NCI-H2107 treated with DMSO at 0.1 percent for 48 hours (cell line): Measurements from ENCODE around the gene CST9.
"Not testable (repeated sequence)": the region's sequence is repeated elsewhere in the genome, so short reads cannot be mapped to it uniquely, and the experiment has no call there.

Experiments
- DNase-seq: peaks from one replicate; lab custom pipeline; 2025; ENCODE audit not compliant: unreplicated experiment; lab: John Stamatoyannopoulos, UW

CST9 gene

GRCh38 chr20:23624324-23624691 lies 18.6 kb upstream of the CST9 start:
- DNase-seq: no peak

- no peak for DNase-seq
These were observed 18.1 kb upstream of the CST9 start for GRCh38 chr20:23623666-23624323.

GRCh38 chr20:23622839-23623343 lies 17.2 kb upstream of the CST9 start:
- DNase-seq: no peak

DNA sequence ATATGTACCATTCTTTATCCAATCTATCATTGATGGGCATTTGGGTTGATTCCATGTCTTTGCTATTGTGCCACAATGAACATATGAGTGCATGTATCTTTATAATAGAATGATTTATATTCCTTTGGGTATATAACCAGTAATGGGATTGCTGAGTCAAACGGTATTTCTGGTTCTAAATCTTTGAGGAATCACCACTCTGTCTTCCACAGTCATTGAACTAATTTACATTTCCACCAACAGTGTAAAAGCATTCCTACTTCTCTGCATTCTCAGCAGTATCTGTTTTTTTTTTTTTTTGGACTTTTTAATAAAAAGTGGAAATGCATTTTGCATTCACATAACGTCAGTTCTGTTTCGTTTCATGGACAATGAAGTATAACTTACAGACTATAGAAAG lies 16.7 kb upstream of the CST9 start:
- not testable (repeated sequence) for DNase-seq

DNA sequence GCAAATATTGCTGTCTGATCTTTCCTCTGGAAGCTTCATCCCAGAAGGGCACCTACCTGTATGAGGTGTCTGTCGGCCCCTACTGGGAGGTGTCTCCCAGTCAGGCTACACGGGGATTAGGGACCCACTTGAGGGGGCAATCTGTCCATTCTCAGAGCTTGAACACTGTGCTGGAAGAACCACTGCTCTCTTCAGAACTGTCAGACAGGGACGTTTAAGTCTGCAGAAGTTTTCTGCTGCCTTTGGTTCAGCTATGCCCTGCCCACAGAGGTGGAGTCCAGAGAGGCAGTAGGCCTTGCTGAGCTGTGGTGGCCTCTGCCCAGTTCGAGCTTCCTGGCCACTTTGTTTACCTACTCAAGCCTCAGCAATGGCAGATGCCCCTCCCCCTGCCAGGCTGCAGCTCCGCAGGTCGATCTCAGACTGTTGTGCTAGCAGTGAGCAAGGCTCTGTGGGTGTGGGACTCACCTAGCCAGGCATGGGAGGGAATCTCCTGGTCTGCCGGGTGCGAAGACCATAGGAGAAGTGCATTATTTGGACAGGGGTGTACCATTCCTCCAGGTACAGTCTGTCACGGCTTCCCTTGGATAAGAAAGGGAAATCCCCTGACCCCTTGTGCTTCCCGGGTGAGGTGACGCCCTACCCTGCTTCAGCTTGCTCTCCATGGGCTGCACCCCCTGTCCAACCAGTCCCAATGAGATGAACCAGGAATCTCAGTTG lies 15.1 kb upstream of the CST9 start:
- not testable (repeated sequence) for DNase-seq

DNA sequence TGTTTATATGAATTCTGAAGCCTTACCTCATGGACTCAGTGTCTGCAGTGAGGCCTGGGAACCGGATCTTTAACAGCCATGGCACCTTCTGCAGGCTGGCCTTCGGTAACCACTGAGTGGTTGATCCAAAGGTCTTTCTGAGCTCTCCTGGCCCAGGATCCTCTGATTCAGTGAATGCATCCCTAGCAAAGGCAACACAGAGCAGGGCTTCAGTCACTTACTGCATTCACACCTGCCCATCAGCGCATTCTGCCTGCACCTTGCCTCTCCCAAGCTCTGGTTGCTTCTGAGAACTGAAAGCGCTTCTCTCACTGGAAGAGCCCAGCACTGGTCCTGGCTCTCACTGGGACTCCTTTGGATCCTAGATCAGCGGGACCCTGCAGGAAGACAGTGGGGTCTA lies 8.4 kb upstream of the CST9 start:
- DNase-seq: no peak

- no peak for DNase-seq
These were observed 8.0 kb upstream of the CST9 start for GRCh38 chr20:23613676-23614075.

GRCh38 chr20:23612396-23612795 lies 6.7 kb upstream of the CST9 start:
- DNase-seq: no peak

DNA sequence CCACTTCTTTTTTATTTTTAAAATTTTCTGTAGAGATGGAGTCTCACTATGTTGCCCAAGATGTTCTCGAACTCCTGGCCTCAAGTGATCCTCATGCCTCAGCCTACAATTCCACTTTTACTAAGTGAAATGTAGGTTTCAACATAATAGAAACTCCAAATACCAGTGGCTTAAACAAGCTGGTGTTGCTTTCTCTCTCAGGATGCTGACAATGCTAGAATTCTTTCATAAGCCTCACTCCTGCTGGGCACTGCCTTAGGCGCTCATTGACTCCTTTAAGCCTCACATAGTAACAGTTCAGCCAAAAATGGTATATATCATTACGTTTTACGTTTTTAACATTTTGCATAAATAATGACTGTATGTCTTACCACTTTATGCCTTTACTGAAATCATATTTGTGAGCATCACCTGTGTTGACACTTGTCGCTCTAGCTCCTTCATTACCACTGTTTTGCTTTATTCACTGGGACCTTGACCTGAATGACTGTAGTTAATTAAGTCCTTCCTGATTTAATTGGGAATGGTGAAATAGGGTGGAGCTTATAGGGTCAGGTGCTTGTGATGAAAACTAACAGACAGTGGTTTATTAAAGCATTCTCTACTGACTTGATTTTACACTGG lies 3.9 kb upstream of the CST9 start:
- DNase-seq: no peak

GRCh38 chr20:23608251-23608846 lies 2.6 kb upstream of the CST9 start:
- DNase-seq: no peak

- DNase-seq: no peak
These were observed 2.0 kb upstream of the CST9 start for GRCh38 chr20:23607497-23608245.

DNA sequence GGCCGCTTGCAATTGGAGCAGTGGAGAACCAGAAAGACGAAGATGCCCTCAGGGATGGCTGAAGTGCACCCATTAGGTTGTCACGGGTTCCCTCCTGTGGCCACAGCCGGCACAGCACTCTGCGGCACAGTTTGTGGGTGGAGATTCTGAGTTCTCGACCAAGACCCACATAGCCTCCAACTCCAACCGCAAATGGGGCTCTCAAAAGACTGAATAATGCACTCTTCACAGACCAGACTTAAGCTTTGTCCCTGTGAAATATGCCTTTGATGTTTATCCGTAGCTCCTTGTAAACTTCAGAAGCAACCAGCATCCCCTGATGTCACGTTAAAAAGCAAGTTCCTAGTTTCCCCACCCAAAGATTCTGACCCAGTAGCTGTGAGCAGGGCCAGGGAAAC lies 934 bp upstream of the CST9 start:
- DNase-seq: peak; percentile 13

- no peak for DNase-seq
These were observed 1.4 kb downstream of the CST9 start for GRCh38 chr20:23604306-23604705.

DNA sequence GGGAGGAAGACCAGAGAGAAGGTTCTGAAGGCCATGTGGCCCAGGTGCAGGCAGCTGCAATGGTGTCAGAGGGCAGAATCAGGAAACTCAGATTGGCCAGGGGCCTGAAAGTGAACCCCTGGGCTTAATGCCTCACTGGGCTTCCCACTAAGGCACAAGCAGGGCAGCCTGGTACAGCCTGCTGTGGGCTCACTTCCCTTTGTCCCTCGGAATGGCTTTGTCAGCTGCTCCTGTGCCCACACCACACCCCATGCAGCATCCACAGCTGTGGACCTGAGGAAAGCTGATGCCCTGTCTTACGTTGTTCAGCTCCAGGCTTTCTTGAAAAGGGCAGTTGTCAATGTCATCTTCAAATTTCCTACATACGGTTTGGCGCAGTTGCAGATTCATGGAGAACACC lies 2.4 kb downstream of the CST9 start:
- DNase-seq: no peak

GRCh38 chr20:23602699-23603098 lies 3.0 kb downstream of the CST9 start:
- DNase-seq: no peak

GRCh38 chr20:23602241-23602640 lies 3.5 kb downstream of the CST9 start:
- DNase-seq: no peak

- no peak for DNase-seq
These were observed 4.0 kb downstream of the CST9 start for GRCh38 chr20:23601715-23602114.

GRCh38 chr20:23598481-23598880 lies 7.2 kb downstream of the CST9 start:
- no peak for DNase-seq

- no peak for DNase-seq
These were observed 9.0 kb downstream of the CST9 start for GRCh38 chr20:23596579-23597250.

DNA sequence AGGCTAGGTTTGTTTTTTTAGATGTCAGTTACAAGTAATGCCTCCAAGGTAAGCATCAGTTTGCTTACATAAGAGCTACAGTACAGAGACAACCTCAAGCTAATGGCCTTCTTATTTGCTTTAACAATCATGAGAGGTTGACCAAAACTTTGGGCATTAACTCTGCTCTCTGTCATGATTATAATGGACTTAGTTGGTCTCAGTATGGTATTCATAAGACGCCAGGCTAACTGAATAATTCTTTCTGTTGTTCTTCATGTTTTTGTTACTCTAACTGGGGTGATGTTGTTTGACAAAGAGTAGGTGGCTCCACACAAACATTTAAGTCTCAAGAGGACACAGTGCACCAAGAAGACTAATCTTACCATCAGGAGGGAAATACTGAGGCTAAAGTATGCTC lies 9.8 kb downstream of the CST9 start:
- DNase-seq: no peak
